Tibial artery (tissue), 4 donors: Measurements from ENCODE around the gene SH3RF3.

ENCODE experiments used
- DNase-seq, 2 donors: peaks; one replicate each; pipeline ENCODE4 v3.0.0-alpha.2; 2019
- H3K27ac ChIP-seq, 2 donors: fragments of 200-600 bp; sonication (generic) in 1 of 2; 1 replicate in 1 of 2; 2 replicates in 1 of 2; pipeline ENCODE4 v1.5.1; 2018 to 2019; ENCODE audit warnings: mild to moderate bottlenecking in 1 of 2
- H3K27me3 ChIP-seq, 2 donors: fragments of 200-600 bp; sonication (generic) in 1 of 2; one replicate each; pipeline versions ENCODE4 v1.5.1 to v1.6.0; 2016 to 2019
- H3K36me3 ChIP-seq, 3 donors: fragments of 200-600 bp; sonication (generic) in 2 of 3; one replicate each; pipeline ENCODE4 v1.5.1; 2016 to 2019; ENCODE audit warnings: mild to moderate bottlenecking in 2 of 3
- H3K4me1 ChIP-seq, 4 donors: fragments of 200-600 bp; sonication (generic) in 2 of 4; 1 replicate in 3 of 4; 2 replicates in 1 of 4; pipeline ENCODE4 v1.5.1; 2016 to 2019
- H3K4me3 ChIP-seq, 2 donors: fragments of 200-600 bp; sonication (generic) in 1 of 2; 1 replicate in 1 of 2; 2 replicates in 1 of 2; pipeline ENCODE4 v1.5.1; 2018 to 2019; ENCODE audit warnings: mild to moderate bottlenecking in 2 of 2
- H3K9me3 ChIP-seq, 3 donors: fragments of 200-600 bp; sonication (generic) in 1 of 3; one replicate each; pipeline ENCODE4 v1.5.1; 2016 to 2019
- intact Hi-C: fragments of 100-400 bp; cut with DNase I; formaldehyde crosslinking; loops from one replicate; pipeline ENCODE4 v1.15.0; 2023; ENCODE audit warnings: low total_unique reads
- TF ChIP-seq, protein P1 (sequence below), 2 experiments: fragments of 200-600 bp in 1 of 2; fragments of 450-650 bp in 1 of 2; IDR thresholded peaks; one replicate each; pipeline ENCODE4 v1.5.1; 2017 to 2019; ENCODE audit warnings: antibody characterized with exemption in 2 of 2, mild to moderate bottlenecking in 1 of 2, moderate library complexity in 1 of 2

SH3RF3 gene

GRCh38 chr2:109549016-109549590 is 420.1 kb downstream of the SH3RF3 start:
- DNase-seq: no peak
- no peak overlapping the region for H3K27ac ChIP-seq
- no peak overlapping the region for H3K4me3 ChIP-seq
- H3K27me3 ChIP-seq: no peaks in the 10 kb centered on the region
- no peaks in the 10 kb centered on the region for H3K9me3 ChIP-seq
- intact Hi-C loops: no loop called here
- H3K4me1 ChIP-seq: peaks cover 0 to 7% (median 0%) of the 10 kb centered on the region in 4 donors
- TF ChIP-seq, protein P1, sequence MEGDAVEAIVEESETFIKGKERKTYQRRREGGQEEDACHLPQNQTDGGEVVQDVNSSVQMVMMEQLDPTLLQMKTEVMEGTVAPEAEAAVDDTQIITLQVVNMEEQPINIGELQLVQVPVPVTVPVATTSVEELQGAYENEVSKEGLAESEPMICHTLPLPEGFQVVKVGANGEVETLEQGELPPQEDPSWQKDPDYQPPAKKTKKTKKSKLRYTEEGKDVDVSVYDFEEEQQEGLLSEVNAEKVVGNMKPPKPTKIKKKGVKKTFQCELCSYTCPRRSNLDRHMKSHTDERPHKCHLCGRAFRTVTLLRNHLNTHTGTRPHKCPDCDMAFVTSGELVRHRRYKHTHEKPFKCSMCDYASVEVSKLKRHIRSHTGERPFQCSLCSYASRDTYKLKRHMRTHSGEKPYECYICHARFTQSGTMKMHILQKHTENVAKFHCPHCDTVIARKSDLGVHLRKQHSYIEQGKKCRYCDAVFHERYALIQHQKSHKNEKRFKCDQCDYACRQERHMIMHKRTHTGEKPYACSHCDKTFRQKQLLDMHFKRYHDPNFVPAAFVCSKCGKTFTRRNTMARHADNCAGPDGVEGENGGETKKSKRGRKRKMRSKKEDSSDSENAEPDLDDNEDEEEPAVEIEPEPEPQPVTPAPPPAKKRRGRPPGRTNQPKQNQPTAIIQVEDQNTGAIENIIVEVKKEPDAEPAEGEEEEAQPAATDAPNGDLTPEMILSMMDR (IDR thresholded peaks at IDR 0.05): no peak
- H3K36me3 ChIP-seq: peaks cover 18 to 31% (median 25%) of the 10 kb centered on the region in 3 donors
